ENCODE measurements around the gene VEZT.
"Not testable (repeated sequence)": the region's sequence is repeated elsewhere in the genome, so short reads cannot be mapped to it uniquely, and the experiment has no call there.

Gene VEZT, protein sequence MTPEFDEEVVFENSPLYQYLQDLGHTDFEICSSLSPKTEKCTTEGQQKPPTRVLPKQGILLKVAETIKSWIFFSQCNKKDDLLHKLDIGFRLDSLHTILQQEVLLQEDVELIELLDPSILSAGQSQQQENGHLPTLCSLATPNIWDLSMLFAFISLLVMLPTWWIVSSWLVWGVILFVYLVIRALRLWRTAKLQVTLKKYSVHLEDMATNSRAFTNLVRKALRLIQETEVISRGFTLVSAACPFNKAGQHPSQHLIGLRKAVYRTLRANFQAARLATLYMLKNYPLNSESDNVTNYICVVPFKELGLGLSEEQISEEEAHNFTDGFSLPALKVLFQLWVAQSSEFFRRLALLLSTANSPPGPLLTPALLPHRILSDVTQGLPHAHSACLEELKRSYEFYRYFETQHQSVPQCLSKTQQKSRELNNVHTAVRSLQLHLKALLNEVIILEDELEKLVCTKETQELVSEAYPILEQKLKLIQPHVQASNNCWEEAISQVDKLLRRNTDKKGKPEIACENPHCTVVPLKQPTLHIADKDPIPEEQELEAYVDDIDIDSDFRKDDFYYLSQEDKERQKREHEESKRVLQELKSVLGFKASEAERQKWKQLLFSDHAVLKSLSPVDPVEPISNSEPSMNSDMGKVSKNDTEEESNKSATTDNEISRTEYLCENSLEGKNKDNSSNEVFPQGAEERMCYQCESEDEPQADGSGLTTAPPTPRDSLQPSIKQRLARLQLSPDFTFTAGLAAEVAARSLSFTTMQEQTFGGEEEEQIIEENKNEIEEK

DNA sequence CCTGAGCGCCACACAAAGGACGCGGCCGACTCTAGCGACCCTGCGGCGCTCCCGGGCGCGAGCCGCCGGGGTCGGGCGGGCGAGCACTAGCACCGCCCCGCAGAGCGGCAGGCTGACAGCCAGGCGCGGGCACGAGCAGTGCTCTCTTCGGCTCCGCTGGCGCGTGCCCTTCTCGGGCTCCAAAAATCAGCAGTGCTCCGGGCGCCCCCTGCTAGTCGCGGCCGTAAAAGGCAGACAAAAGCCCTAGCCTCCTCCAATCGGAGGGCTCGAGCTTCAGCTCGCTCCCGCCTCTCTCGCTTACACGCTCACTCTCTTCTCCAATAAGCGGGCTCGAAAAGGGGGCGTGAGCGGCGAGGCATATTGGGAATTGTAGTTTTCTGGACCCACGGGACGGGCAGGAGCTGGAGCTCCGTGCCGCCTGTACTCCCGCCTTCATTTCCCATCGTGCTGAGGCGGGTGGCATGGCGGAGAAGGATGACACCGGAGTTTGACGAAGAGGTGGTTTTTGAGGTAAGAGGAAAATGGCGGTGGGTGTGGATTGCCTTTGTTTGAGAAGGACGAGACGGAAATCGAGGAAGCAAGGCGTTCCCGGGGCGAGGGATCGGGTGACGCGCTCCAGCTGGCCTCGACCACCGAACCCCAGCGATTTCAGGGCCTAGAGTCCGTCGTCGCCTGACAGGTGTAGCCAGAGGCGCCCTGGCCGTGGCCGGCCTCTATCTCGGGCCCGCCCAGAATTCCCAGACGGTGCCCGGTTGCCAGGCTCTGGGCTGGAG lies at the start of gene VEZT, which contains the start of gene FGD6:
Gene VEZT, plus strand, starts transcription at position 431 of the 773 bp plus-strand sequence. Its CDS starts 44 bp downstream, at position 475.
Gene FGD6, minus strand, starts transcription at position 91 of the 773 bp plus-strand sequence. CDS start 227 bp downstream, outside the sequence.
- DNase-seq (ENCODE audit: low spot score): peak; percentile 98

DNA sequence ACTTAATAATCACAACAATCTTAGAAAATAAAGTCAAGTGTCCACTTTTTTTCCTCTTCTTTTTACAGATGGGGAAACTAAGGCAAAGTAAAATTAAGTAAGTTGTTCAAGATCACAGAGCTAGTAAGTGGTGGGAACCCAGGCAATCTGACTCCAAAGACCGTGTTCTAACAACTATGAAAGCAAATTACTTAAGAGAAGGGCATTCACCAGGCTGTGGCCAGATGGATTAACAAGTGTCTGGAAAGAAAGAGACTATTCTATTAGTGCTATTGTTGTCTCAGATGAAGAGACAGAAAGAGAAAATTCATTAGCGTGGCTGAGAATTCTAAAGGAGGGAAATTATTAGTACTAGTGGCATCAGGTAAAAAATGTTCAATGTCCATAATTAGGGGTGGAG lies 48.9 kb upstream of the VEZT start:
- DNase-seq (ENCODE audit: low spot score): no peak

DNA sequence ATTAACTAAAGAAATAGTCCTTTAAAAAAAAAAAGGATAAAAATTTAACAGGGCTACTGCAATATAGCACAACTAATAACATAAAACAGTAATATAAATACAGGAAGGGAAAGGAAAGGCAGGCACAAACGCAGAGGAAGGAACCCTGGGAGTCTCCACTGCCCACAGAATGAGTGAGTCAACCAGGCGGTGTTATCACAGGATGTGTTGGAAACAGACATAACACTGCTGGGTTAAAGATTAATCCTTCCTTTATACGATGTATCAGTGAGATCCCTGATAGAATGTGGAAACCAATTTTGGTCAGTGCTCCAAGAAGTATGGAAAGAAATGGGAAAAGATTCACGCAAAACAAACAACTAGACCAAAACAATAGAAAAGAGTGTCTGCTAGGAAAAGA lies 48.2 kb upstream of the VEZT start:
- no peak for DNase-seq (ENCODE audit: low spot score)

DNA sequence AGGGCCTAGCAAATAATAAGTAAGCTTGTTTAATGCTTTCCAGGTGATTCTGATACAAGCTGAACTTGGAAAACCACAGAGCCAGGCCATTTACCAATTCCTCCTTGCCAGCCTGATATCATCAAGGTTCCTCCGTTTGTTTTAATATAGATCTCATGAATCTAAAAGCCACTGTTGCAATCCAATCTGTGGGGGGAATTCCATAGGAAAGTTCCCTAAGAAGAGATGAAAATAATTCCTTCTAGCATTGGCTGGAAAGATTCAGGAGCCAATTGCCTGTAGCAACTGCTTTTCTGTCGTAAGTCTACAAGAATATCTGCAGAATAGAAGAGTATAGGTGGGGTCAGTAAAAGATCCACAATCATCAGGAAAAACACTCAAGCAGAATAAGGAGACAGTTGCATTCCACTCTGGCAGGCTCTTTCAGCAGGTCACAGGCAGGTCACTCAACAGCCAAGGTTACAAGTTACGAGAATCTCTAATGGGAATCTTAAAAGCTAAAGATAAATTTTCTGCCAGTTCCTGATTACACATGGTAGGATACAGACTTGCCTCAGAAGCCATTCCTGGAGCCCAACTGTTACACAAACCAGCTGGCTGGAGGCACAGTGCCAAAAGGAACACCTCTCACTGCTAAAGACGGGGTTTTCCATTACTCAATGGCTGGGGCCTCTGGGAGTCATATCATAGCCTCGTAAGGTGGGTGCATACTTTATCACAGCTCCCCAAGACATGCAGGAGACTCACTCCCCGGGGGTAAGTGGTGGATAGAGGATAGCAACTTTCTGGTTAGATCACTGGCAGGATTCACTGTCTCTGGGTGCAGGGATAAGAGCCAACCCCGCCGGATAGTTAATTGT lies 44.0 kb upstream of the VEZT start:
- no peak for DNase-seq (ENCODE audit: low spot score)

DNA sequence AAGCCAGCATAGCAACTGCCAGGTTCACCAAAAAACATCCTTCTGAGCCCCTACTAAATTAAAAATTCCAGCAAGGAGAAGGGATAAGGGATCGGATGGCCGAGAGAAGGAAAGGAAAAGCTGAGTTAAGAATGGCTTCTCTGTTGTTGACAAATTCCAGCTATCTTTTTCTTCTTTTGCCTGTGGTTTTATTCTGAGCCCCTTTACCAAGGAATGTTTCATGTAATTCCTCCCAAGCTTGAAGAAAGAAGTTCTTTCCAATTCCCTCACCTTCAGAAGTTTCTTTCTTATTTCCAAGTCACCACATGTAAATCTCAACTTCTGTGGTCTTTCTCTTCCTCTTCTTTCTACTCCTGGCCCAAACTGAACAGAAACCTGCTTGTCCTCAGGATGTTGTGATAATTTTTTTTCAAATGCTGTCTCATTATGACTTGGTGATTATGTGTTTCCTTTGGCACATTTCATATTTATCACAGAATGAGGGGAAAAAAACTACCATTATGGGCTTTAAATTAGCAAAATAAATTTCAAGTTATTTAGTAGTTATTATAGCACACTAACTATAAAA lies 40.3 kb upstream of the VEZT start:
- no peak for DNase-seq (ENCODE audit: low spot score)

DNA sequence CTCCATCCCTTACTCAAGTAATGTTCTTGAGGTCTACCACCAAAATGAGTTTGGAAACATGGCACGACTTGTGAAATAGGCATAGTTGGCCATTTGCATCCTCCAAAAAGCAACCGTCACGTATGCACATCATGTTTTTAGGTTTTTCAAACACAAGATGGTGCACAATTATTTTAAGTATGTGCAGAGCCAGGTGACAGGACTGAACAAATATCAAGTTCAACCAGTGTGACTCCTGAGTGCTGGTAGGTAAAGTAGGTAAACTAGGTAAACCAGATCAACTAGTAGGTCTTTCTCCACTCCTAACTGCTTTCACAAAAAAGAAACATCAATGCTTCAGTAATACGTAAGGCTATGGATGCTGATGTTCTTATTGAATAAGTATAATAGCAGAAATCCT lies 39.5 kb upstream of the VEZT start:
- DNase-seq (ENCODE audit: low spot score): no peak

DNA sequence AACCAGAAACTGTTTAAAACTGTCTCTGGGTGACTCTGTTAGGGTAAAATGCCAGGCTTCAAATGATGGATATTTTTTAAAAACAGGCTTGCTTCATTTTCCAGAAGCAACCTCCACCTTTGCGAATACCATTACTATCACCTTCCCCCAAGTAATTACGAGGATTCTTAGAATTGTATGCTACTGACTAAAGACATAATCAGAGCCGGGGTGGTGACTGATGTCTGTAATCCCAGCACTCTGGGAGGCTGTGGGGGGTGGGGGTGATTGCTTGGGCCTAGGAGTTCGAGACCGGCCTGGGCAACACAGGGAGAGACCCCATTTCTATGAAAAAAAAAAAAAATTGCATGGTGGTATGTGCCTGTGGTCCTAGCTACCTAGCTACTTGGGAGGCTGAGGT lies 38.6 kb upstream of the VEZT start:
- DNase-seq (ENCODE audit: low spot score): no peak

DNA sequence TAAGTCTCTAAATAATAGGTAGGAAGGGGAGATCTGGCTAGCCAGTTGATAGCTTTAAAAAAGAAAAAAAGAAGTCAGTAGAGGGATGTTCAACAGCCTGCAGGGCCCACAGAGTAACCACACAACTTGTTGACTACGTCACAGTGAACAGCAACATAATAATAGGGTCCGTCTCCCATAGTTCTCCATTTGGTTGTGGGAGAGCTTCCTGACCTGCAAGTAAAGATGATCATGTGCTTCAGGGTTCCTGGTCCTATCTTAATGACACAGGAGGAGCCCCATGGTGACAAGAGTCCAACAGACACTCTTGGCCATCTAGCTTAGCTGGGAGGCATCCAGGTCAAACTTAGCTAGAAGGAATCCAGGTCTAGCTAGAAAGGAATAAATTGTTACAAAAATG lies 36.5 kb upstream of the VEZT start:
- DNase-seq (ENCODE audit: low spot score): no peak

DNA sequence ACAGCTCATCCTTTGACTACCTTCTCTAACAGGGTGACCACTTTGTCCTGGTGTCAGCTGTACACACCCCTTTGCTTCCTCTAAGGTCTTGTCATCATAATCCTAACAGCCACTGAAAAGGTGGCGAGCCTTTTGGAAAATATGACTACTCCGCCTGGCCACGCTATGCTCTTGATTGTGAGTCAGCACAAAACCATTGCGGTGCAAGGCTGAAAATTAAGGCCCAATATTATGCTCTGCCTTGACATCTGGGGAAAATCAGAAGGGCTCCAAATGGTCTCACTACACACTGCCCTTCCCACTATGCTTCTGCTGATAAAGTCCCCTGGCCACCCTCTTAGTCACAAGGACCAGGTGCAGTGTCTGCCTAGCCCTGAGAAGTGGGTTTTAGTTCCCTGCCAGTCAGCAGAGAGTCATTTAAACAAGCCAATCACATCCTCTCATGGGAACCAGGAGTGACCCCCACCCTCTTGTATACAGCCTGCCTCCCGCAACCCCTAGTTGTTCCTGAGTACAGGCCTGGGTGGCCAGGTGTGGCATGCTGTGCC lies 34.7 kb upstream of the VEZT start:
- no peak for DNase-seq (ENCODE audit: low spot score)

DNA sequence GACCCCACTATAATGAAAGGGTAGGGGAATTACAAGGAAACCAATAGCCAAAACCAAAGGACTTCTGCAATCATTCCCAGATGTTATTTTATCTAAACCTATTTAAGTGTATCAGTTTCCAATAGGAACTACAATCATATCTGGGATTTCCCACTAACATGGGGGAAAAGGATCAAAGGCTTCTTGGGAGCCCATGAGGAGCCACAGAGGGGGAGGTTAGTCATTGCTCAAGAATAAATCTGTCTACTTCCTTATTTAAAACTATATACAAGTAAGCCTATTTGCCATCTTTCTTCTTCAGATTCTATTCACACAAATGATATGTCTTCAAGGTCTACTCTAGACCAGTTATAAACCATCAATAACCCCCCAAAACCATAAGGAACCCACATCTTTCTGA lies 33.5 kb upstream of the VEZT start:
- DNase-seq (ENCODE audit: low spot score): no peak

DNA sequence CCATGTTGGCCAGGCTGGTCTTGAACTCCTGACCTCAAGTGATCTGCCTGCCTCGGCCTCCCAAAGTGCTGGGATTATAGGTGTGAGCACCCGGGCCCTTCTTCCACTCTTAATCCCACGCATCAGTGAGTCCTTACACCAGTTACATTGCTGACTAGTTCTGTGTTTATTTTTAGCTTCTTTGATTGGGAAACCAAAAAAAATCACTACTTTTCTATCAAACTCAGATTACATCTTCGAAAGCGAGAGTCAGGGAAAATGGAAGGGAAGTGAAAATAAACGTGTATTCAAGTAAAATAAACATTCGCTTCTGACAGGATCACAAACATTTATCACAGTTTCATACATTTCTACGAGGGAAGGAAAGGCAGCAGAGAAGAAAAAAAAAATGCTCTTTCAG lies 32.5 kb upstream of the VEZT start:
- no peak for DNase-seq (ENCODE audit: low spot score)

DNA sequence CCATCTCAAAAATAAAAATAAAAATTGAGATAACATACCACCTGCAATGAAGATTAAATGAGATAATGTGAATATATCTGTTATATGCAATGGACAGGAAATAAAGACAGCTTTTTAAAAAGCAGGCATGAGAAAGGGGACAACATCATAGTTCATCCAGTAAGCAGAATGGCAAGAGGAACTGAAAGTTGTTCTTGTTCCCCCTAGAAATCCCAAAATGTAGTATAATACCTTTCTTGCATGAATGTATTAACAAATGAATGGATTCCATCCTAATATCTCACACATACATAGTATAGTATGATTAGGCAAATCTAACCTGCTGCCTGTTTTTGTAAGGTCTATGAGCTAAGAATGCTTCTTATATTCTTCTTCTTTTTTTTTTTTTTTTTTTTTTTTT lies 31.8 kb upstream of the VEZT start:
- no peak for DNase-seq (ENCODE audit: low spot score)

DNA sequence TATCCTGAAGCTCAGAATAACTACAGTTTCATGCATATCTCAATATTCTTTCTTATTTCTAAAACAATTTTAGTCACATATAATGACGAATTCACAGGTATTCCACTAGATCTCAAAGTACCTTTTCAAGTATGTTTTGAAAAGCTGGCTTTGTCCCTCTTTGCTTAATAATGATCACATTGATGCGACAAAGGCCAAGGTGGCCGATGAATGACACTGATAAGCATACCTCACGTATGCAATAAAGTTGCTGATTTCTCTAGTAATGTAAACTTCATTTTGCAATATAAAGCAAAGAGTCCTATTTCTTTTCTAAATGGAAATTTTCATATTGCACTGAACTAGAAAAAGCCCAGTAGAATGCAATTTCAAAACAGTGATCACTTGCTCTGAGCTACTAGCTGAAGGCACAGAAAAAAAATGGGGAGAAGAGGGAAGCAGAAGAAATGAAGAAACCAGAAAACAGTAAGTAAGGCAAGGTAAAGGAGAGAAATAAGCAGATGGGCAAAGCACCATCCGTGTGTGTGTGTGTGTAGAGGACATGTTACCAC lies 29.7 kb upstream of the VEZT start:
- DNase-seq (ENCODE audit: low spot score): no peak

DNA sequence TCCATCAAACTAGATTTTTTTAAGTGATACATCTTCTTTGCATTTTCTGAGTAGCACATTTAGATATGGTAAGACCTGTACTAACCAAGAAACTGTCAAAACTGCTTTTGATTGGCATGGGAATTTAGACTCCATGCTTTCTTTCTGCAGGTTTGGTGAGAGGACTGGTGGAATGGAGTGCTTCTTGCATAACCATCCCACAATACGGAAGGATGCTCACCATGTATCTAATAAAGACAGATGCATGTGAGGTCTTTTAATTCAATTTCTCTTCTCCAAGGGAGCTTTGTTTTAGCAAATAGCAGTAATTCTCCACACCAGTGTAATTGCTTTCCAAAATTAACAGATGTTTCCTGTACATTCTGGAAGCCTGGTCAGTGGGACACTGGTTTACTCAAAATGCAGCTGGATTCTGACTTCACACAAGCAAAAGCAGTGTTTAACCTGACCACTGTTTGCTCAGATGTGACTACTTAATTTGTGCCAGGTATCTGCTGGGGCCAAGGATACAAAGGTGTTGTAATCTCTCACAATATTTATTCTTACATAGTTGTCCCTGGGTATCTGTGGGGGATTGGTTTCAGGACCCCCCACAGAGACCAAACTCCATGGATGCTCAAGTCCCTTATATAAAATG lies 26.4 kb upstream of the VEZT start:
- no peak for DNase-seq (ENCODE audit: low spot score)

DNA sequence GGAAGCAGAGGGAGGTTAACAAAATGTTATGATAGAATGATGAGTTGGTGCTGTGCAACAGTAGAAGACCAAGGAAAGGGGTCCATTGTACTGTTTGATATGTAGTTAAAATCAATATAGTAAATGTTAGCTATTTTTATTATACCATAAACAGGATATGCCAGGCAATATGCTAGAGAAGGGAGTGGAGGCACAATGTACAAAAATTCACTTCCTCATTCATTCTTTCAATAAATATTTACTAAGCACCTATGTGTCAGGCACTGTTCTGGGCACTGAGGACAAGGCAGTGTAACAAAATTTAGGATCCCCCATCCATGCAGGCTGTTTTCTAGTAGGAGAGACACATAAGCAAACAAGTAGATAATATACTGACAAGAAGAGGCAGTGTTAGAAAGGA lies 25.3 kb upstream of the VEZT start:
- no peak for DNase-seq (ENCODE audit: low spot score)

DNA sequence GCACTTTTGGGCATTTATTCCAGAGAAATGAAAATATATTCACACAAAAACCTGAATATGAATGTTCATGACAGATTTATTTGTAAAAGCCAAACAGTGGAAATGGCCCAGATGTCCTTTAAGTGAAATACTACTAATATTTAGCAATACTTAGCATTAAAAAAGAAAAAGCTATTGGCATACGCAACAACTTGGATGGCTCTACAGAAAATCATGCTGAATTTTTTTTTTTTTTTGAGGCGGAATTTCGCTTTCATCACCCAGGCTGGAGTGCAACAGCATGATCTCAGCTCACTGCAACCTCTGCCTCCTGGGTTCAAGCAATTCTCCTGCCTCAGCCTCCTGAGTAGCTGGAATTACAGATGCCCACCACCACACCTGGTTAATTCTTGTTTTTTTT lies 24.5 kb upstream of the VEZT start:
- no peak for DNase-seq (ENCODE audit: low spot score)

DNA sequence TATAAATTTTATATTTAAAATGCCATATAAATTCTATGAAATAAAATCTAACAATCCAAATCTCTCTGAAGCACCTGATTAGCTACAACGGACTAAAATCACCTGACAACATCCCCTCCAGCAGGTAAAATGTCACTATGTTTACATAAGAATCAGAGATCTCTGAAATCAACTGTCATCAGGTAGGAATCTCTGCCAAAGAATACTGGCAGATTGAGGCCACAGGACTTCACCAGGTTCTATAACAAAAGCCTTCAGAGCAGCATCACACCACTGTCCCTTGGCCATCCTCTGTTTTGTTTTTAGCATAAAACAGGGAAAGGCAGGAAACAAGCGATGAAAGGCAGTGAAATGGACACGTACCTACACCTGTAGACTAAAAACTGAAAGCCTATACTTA lies 22.5 kb upstream of the VEZT start:
- no peak for DNase-seq (ENCODE audit: low spot score)

DNA sequence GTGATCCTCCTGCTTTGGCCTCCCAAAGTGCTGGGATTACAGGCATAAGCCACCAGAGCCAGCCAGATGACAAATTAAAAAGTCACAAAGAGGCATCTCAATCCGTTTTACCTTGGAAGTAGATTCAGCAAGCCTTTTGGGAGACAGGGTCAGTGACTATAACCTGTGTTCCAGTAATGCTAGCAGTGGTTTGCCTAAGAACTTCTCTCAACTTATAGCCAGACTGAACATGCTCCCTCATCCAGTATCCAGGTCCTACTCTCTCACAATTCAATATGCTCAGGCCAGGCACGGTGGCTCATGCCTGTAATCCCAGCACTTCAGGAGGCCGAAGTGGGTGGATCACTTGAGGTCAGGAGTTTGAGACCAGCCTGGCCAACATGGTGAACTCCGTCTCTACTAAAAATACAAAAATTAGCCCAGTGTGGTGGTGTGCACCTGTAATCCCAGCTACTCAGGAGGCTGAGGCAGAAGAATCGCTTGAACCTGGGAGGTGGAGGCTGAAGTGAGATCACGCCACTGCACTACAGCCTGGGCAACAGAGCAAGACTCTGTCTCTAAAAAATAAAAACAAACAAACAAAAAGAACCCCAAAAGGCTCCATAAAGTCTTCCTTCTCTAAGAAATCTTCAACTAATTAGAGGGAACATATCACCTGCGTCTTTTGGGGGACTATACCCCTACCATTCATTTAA lies 20.6 kb upstream of the VEZT start:
- not testable (repeated sequence) for DNase-seq (ENCODE audit: low spot score)

DNA sequence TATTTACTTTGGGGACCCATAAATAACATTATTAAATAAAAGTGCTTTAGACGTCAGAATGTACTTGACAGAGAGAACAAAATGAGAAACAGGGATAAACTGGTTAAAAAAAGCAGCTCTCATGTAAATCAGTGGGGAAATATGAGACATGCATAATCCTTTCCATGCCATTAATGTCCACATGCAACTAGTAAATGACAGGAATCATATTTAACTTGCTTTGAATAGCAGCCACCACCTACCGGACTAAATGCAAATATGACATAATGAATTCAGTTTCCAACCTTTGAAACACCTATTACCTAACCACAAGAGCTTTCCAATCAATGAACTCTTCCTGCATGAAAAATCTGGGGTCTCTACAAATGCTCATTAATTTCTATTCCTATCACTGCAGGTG lies 20.0 kb upstream of the VEZT start:
- DNase-seq (ENCODE audit: low spot score): no peak

DNA sequence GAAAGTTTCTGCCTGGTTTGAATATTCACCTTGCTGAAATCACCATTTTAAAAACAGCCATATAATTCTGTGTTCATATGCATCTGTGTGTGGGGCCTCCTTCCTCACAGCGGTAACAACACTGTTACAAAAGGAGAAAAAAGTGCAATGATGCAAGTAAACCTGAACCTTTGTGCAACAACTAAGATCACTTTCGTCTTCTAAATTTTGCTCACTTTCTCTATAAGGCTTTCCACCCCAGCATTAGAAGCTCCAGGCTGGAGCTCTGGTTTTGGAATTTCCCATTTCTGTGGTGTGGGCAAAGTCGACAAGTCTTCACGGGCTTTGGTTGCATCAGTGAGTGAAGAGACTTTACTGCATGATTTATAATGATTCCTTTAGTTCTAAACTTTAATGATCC lies 18.7 kb upstream of the VEZT start:
- DNase-seq (ENCODE audit: low spot score): no peak
